Esophagus muscularis mucosa (tissue), 2 donors: Measurements from ENCODE around the gene ZBTB7B.

Source experiments
- POLR2A ChIP-seq: fragments of 450-650 bp; IDR thresholded peaks from one replicate; pipeline ENCODE4 v1.6.1; 2017; ENCODE audit warnings: antibody characterized with exemption, moderate library complexity, mild to moderate bottlenecking, low read depth
- POLR2AphosphoS5 ChIP-seq, 2 donors: sonication (generic); formaldehyde crosslinking; IDR thresholded peaks; one replicate each; pipeline ENCODE4 v1.6.1; 2017; ENCODE audit warnings: antibody characterized with exemption in 2 of 2

DNA sequence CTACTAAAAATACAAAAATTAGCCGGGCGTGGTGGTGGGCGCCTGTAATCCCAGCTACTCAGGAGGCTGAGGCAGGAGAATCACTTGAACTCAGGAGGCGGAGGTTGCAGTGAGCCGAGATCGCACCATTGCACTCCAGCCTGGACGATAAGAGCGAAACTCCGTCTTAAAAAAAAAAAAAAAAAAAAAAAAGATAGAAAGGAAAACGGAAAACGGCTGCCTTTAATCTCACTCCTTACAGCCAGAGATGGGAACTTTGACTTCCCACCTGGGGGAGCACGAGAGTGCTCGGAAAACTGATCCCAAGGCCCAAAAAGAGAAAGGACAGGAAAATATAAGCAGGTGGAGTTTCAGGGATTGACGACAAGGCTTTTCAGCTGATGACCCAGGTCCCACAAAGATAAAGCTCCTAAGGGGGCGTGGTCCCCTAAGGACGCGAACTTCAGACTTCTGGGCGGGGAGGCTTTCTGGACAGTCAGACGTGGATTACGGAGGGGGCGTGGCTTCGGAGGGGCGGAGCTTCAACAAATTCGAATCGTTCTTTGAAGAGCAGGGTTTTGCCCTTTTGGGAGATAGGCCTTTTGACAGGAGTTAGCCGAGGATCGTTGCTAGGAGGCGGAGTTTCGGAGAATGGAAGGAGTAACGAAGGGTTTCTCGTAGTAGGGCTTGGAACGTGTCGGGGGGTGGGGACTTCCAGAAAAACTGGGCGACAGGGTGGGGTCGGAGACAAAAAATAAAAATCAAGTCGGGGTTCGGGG, 29.1 kb upstream of the ZBTB7B start:
- TF ChIP-seq POLR2AphosphoS5 (IDR thresholded peaks at IDR 0.05) (peak in 1 of 2 donors; percentile 88), POLR2A (peak; percentile 20)
